ENCODE results near the gene GBA2. TPM values are rescaled to one million over a fixed set of nuclear protein-coding genes. Genes with fewer than 3 reads are reported as not detected.

Gene GBA2
- total RNA-seq, 1 donor from 2014 or later: 44.8 TPM

DNA sequence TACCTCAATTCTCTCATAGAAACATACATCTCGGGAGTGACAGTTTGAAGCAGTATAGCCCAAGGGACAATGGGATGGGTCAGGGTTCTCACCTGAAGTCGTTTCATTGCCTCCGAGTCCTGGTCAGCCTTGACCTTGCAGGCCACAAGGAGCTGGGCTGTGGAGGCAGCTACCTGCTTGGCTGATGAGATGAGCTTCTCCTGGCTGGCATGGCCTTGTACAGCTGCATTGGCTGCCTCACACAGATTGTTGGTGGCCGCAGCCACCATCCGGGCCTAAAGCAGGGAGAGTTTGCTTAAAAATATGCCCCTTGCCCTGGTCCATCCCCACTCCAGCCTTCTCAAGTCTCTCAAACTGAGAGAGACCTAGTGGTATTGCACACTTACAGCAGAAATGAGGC lies 50.8 kb downstream of the GBA2 start:
- no peaks in the 10 kb centered on the region for H3F3A ChIP-seq (ENCODE audit: low read depth)
- H3K4me1 ChIP-seq: no peaks in the 10 kb centered on the region
- H4K20me1 ChIP-seq (ENCODE audit: low read depth): peaks cover 4% of the 10 kb centered on the region
- Mint-ChIP-seq H3K36me3 (peaks cover 15% of the 10 kb centered on the region), H3K4me3 (no peak overlapping the region), H3K9me3 (no peaks in the 10 kb centered on the region), H3K4me1 (no peaks in the 10 kb centered on the region), H3K27me3 (ENCODE audit: insufficient read depth, low read depth) (peaks cover 3% of the 10 kb centered on the region), H3K27ac (no peak overlapping the region)
- H2AFZ ChIP-seq (replicated peaks): no peak overlapping the region
- H3K4me3 ChIP-seq: no peak overlapping the region
- H3K79me2 ChIP-seq (ENCODE audit: low read depth): no peaks in the 10 kb centered on the region
- no peaks in the 10 kb centered on the region for H3K27me3 ChIP-seq
- no peak for DNase-seq (ENCODE audit: low spot score)
- H3K9ac ChIP-seq: no peak overlapping the region
- TF ChIP-seq EZH2 (IDR thresholded peaks at IDR 0.05) (no peak), CTCF (IDR thresholded peaks at IDR 0.05) (no peak), EZH2phosphoT487 (IDR thresholded peaks at IDR 0.05) (no peak)
- no peak overlapping the region for H3K4me2 ChIP-seq
- H3K27ac ChIP-seq: no peak overlapping the region
- H3K36me3 ChIP-seq: no peaks in the 10 kb centered on the region
- no peaks in the 10 kb centered on the region for H3K9me3 ChIP-seq (ENCODE audit: low read depth)

GRCh38 chr9:35697486-35697885 lies 51.5 kb downstream of the GBA2 start:
- Mint-ChIP-seq H3K27me3 (ENCODE audit: insufficient read depth, low read depth) (peaks cover 3% of the 10 kb centered on the region), H3K9me3 (no peaks in the 10 kb centered on the region), H3K4me1 (no peaks in the 10 kb centered on the region), H3K27ac (no peak overlapping the region), H3K36me3 (peaks cover 11% of the 10 kb centered on the region), H3K4me3 (no peak overlapping the region)
- Histone ChIP-seq H3K9me3 (ENCODE audit: low read depth) (no peaks in the 10 kb centered on the region), H3K9ac (no peak overlapping the region), H3K27me3 (no peaks in the 10 kb centered on the region), H3K79me2 (ENCODE audit: low read depth) (no peaks in the 10 kb centered on the region), H4K20me1 (ENCODE audit: low read depth) (peaks cover 4% of the 10 kb centered on the region), H3K36me3 (no peaks in the 10 kb centered on the region), H3F3A (ENCODE audit: low read depth) (peaks cover 2% of the 10 kb centered on the region), H3K4me1 (no peaks in the 10 kb centered on the region), H2AFZ (replicated peaks) (no peak overlapping the region), H3K4me3 (no peak overlapping the region), H3K4me2 (no peak overlapping the region), H3K27ac (no peak overlapping the region)
- no peak for DNase-seq (ENCODE audit: low spot score)
- TF ChIP-seq CTCF (IDR thresholded peaks at IDR 0.05): no peak
- TF ChIP-seq EZH2 (IDR thresholded peaks at IDR 0.05): no peak
- no peak for TF ChIP-seq EZH2phosphoT487 (IDR thresholded peaks at IDR 0.05)

GRCh38 chr9:35696520-35697215 lies 52.4 kb downstream of the GBA2 start:
- peaks cover 4% of the 10 kb centered on the region for H4K20me1 ChIP-seq (ENCODE audit: low read depth)
- H3K9ac ChIP-seq: no peak overlapping the region
- no peak overlapping the region for H3K27ac ChIP-seq
- H2AFZ ChIP-seq (replicated peaks): no peak overlapping the region
- no peak overlapping the region for H3K4me3 Mint-ChIP-seq
- no peaks in the 10 kb centered on the region for H3K36me3 ChIP-seq
- H3K9me3 ChIP-seq (ENCODE audit: low read depth): no peaks in the 10 kb centered on the region
- no peaks in the 10 kb centered on the region for H3K27me3 ChIP-seq
- TF ChIP-seq CTCF (IDR thresholded peaks at IDR 0.05): peak; percentile 86
- no peak for TF ChIP-seq EZH2 (IDR thresholded peaks at IDR 0.05)
- TF ChIP-seq EZH2phosphoT487 (IDR thresholded peaks at IDR 0.05): no peak
- peaks cover 10% of the 10 kb centered on the region for H3F3A ChIP-seq (ENCODE audit: low read depth)
- no peak overlapping the region for H3K4me3 ChIP-seq
- H3K9me3 Mint-ChIP-seq: no peaks in the 10 kb centered on the region
- no peak overlapping the region for H3K27ac Mint-ChIP-seq
- no peaks in the 10 kb centered on the region for H3K79me2 ChIP-seq (ENCODE audit: low read depth)
- peaks cover 4% of the 10 kb centered on the region for H3K4me1 Mint-ChIP-seq
- peaks cover 11% of the 10 kb centered on the region for H3K36me3 Mint-ChIP-seq
- H3K4me2 ChIP-seq: no peak overlapping the region
- H3K27me3 Mint-ChIP-seq (ENCODE audit: insufficient read depth, low read depth): peaks cover 3% of the 10 kb centered on the region
- peak; percentile 70 for DNase-seq (ENCODE audit: low spot score)
- no peaks in the 10 kb centered on the region for H3K4me1 ChIP-seq
